Activated CD4-positive, alpha-beta T cell treated with anti-CD3 and anti-CD28 coated beads, Interleukin-2, amount 10 ng/mL, durations not matched to agents 7 days and 5 days (primary cell): ENCODE measurements around the gene CDKN2B. TPM values are rescaled to one million over a fixed set of nuclear protein-coding genes. Genes with fewer than 3 reads are reported as not detected.

Experiments used
- CTCF ChIA-PET: fragments of 350-600 bp; sonication (Branson Sonifier 250); formaldehyde crosslinking; loops from one replicate; lab custom pipeline; 2021; ENCODE audit warnings: antibody characterized with exemption; lab: Charles Lee
- POLR2A ChIA-PET: fragments of 350-600 bp; sonication (Branson Sonifier 250); formaldehyde crosslinking; loops from one replicate; lab custom pipeline; 2021; ENCODE audit warnings: antibody characterized with exemption; lab: Charles Lee
- DNase-seq: peaks from one replicate; pipeline ENCODE4 v3.0.0-alpha.2; 2020
- H3K27ac Mint-ChIP-seq: one replicate; pipeline ENCODE4 v1.8.0; 2021; ENCODE audit warnings: mild to moderate bottlenecking, moderate library complexity, mixed read lengths
- H3K27me3 Mint-ChIP-seq: one replicate; pipeline ENCODE4 v1.8.0; 2021; ENCODE audit warnings: mixed read lengths
- H3K36me3 Mint-ChIP-seq: one replicate; pipeline ENCODE4 v1.8.0; 2021; ENCODE audit warnings: low read depth, mixed read lengths
- H3K4me1 Mint-ChIP-seq: one replicate; pipeline ENCODE4 v1.8.0; 2021; ENCODE audit warnings: mixed read lengths
- H3K4me3 Mint-ChIP-seq: one replicate; pipeline ENCODE4 v1.8.0; 2021; ENCODE audit warnings: mild to moderate bottlenecking, moderate library complexity, mixed read lengths
- H3K9me3 Mint-ChIP-seq: one replicate; pipeline ENCODE4 v1.8.0; 2021; ENCODE audit warnings: mixed read lengths
- total RNA-seq, 2 experiments: library from RNA; stranded (reverse); gene quantifications; one replicate each; pipeline ENCODE4 v1.2.3, GENCODE V29; 2021

Gene CDKN2B
- total RNA-seq, 2 experiments from 2014 or later: 0.65 to 0.87 TPM

- Mint-ChIP-seq H3K4me3 (no peak overlapping the region), H3K27ac (no peak overlapping the region), H3K36me3 (peaks cover 10% of the 10 kb centered on the region), H3K9me3 (no peaks in the 10 kb centered on the region), H3K27me3 (peaks cover 56% of the 10 kb centered on the region), H3K4me1 (peaks cover 45% of the 10 kb centered on the region)
- DNase-seq: no peak
- ChIA-PET POLR2A (interaction anchor here (0.6 kb wide), 1 partner anchor 49 kb away, joined by 4 read pairs; no protein-coding TSS in a partner anchor), CTCF (no interaction called here)
Measured at GRCh38 chr9:22045423-22045822, 36.3 kb upstream of the CDKN2B start.

- POLR2A ChIA-PET: no interaction called here
- CTCF ChIA-PET: no interaction called here
- H3K9me3 Mint-ChIP-seq: no peaks in the 10 kb centered on the region
- peaks cover 8% of the 10 kb centered on the region for H3K36me3 Mint-ChIP-seq
- peaks cover 45% of the 10 kb centered on the region for H3K4me1 Mint-ChIP-seq
- H3K27me3 Mint-ChIP-seq: peaks cover 64% of the 10 kb centered on the region
- DNase-seq: no peak
- H3K27ac Mint-ChIP-seq: peak overlapping the region; percentile 26
- H3K4me3 Mint-ChIP-seq: no peak overlapping the region
Measured at GRCh38 chr9:22044583-22044982, 35.5 kb upstream of the CDKN2B start.

- Mint-ChIP-seq H3K27ac (no peak overlapping the region), H3K27me3 (peaks cover 64% of the 10 kb centered on the region), H3K4me1 (peaks cover 45% of the 10 kb centered on the region), H3K4me3 (no peak overlapping the region), H3K36me3 (peaks cover 5% of the 10 kb centered on the region), H3K9me3 (no peaks in the 10 kb centered on the region)
- CTCF ChIA-PET: no interaction called here
- no peak for DNase-seq
- POLR2A ChIA-PET: no interaction called here
Measured at GRCh38 chr9:22043928-22044327, 34.8 kb upstream of the CDKN2B start.

- no peaks in the 10 kb centered on the region for H3K9me3 Mint-ChIP-seq
- H3K27ac Mint-ChIP-seq: no peak overlapping the region
- DNase-seq: no peak
- peaks cover 42% of the 10 kb centered on the region for H3K4me1 Mint-ChIP-seq
- ChIA-PET CTCF (interaction anchor here (1.1 to 1.4 kb wide), 3 partner anchors 11 to 232 kb away, joined by 3 to 5 read pairs (median 4); no protein-coding TSS in a partner anchor), POLR2A (no interaction called here)
- no peak overlapping the region for H3K4me3 Mint-ChIP-seq
- H3K27me3 Mint-ChIP-seq: peaks cover 53% of the 10 kb centered on the region
- H3K36me3 Mint-ChIP-seq: no peaks in the 10 kb centered on the region
Measured at GRCh38 chr9:22041775-22042174, 32.7 kb upstream of the CDKN2B start.

GRCh38 chr9:22041344-22041743 is 32.2 kb upstream of the CDKN2B start:
- H3K4me1 Mint-ChIP-seq: peaks cover 37% of the 10 kb centered on the region
- no peaks in the 10 kb centered on the region for H3K36me3 Mint-ChIP-seq
- ChIA-PET POLR2A (no interaction called here), CTCF (interaction anchor here (1.0 to 1.4 kb wide), 4 partner anchors 12 to 231 kb away, joined by 3 to 5 read pairs (median 4); no protein-coding TSS in a partner anchor)
- H3K9me3 Mint-ChIP-seq: no peaks in the 10 kb centered on the region
- no peak overlapping the region for H3K27ac Mint-ChIP-seq
- H3K4me3 Mint-ChIP-seq: no peak overlapping the region
- DNase-seq: no peak
- peaks cover 49% of the 10 kb centered on the region for H3K27me3 Mint-ChIP-seq

GRCh38 chr9:22040760-22041159 is 31.7 kb upstream of the CDKN2B start:
- H3K4me3 Mint-ChIP-seq: no peak overlapping the region
- H3K27me3 Mint-ChIP-seq: peaks cover 44% of the 10 kb centered on the region
- H3K27ac Mint-ChIP-seq: no peak overlapping the region
- ChIA-PET POLR2A (no interaction called here), CTCF (interaction anchor here (1.0 kb wide), 1 partner anchor 25 kb away, joined by 4 read pairs; no protein-coding TSS in a partner anchor)
- no peaks in the 10 kb centered on the region for H3K9me3 Mint-ChIP-seq
- peaks cover 37% of the 10 kb centered on the region for H3K4me1 Mint-ChIP-seq
- H3K36me3 Mint-ChIP-seq: no peaks in the 10 kb centered on the region
- no peak for DNase-seq

GRCh38 chr9:22039258-22039657 is 30.2 kb upstream of the CDKN2B start:
- Mint-ChIP-seq H3K4me3 (no peak overlapping the region), H3K4me1 (peaks cover 33% of the 10 kb centered on the region), H3K27me3 (peaks cover 39% of the 10 kb centered on the region), H3K9me3 (no peaks in the 10 kb centered on the region), H3K36me3 (no peaks in the 10 kb centered on the region), H3K27ac (no peak overlapping the region)
- DNase-seq: no peak
- ChIA-PET POLR2A (no interaction called here), CTCF (interaction anchor here (1.1 to 2.3 kb wide), 4 partner anchors 9 to 230 kb away, joined by 3 to 11 read pairs (median 4); no protein-coding TSS in a partner anchor)

- no peak overlapping the region for H3K4me3 Mint-ChIP-seq
- H3K36me3 Mint-ChIP-seq: no peaks in the 10 kb centered on the region
- CTCF ChIA-PET: interaction anchor here (0.6 to 2.3 kb wide), 8 partner anchors 12 to 229 kb away, joined by 3 to 11 read pairs (median 3); partner anchors contain the start of gene CDKN2B
- POLR2A ChIA-PET: no interaction called here
- DNase-seq: no peak
- no peak overlapping the region for H3K27ac Mint-ChIP-seq
- H3K27me3 Mint-ChIP-seq: peaks cover 34% of the 10 kb centered on the region
- H3K9me3 Mint-ChIP-seq: no peaks in the 10 kb centered on the region
- H3K4me1 Mint-ChIP-seq: peaks cover 33% of the 10 kb centered on the region
Measured at GRCh38 chr9:22037954-22038690, 29.0 kb upstream of the CDKN2B start.

GRCh38 chr9:22036866-22037626 is 27.9 kb upstream of the CDKN2B start:
- Mint-ChIP-seq H3K9me3 (no peaks in the 10 kb centered on the region), H3K27me3 (peaks cover 34% of the 10 kb centered on the region), H3K36me3 (no peaks in the 10 kb centered on the region), H3K4me1 (peaks cover 33% of the 10 kb centered on the region), H3K27ac (no peak overlapping the region), H3K4me3 (no peak overlapping the region)
- ChIA-PET POLR2A (no interaction called here), CTCF (interaction anchor here (0.5 to 2.3 kb wide), 6 partner anchors 16 to 225 kb away, joined by 3 to 11 read pairs (median 6); partner anchors contain the start of gene CDKN2B)
- no peak for DNase-seq

GRCh38 chr9:22035591-22036011 is 26.5 kb upstream of the CDKN2B start:
- Mint-ChIP-seq H3K27me3 (peaks cover 31% of the 10 kb centered on the region), H3K27ac (no peak overlapping the region), H3K4me3 (no peak overlapping the region), H3K9me3 (no peaks in the 10 kb centered on the region), H3K36me3 (no peaks in the 10 kb centered on the region), H3K4me1 (peaks cover 20% of the 10 kb centered on the region)
- no peak for DNase-seq
- ChIA-PET CTCF (interaction anchor here (1.5 kb wide), 1 partner anchor 27 kb away, joined by 8 read pairs; the partner anchor contains the start of gene CDKN2B), POLR2A (no interaction called here)

- Mint-ChIP-seq H3K36me3 (no peaks in the 10 kb centered on the region), H3K9me3 (no peaks in the 10 kb centered on the region), H3K27me3 (peaks cover 26% of the 10 kb centered on the region), H3K4me3 (no peak overlapping the region), H3K27ac (no peak overlapping the region), H3K4me1 (peaks cover 17% of the 10 kb centered on the region)
- ChIA-PET CTCF (no interaction called here), POLR2A (no interaction called here)
- DNase-seq: no peak
Measured at GRCh38 chr9:22033012-22033630, 24.0 kb upstream of the CDKN2B start.

GRCh38 chr9:22031655-22032411 is 22.7 kb upstream of the CDKN2B start:
- H3K9me3 Mint-ChIP-seq: no peaks in the 10 kb centered on the region

More at GRCh38 chr9:22031655-22032411, 22.7 kb upstream of the CDKN2B start:
- Mint-ChIP-seq H3K27me3 (peaks cover 26% of the 10 kb centered on the region), H3K36me3 (no peaks in the 10 kb centered on the region), H3K4me3 (no peak overlapping the region), H3K4me1 (peaks cover 15% of the 10 kb centered on the region), H3K27ac (no peak overlapping the region)
- POLR2A ChIA-PET: no interaction called here
- DNase-seq: no peak
- CTCF ChIA-PET: no interaction called here
